HG03135 (cell line): ENCODE measurements around the gene ZC3H11A.
A peak's percentile ranks its signal among the peaks of the same experiment; 100 is the strongest.
"Not testable (repeated sequence)": the region's sequence is repeated elsewhere in the genome, so short reads cannot be mapped to it uniquely, and the experiment has no call there.

ENCODE experiments used
- ATAC-seq: cut with Tn5 transposase; IDR thresholded peaks from one replicate; pipeline ENCODE4 v1.9.1; 2021; ENCODE audit warnings: mild to moderate bottlenecking, moderate library complexity; ENCODE audit not compliant: unreplicated experiment

The ZC3H11A gene

GRCh38 chr1:203778789-203779188 is 16.6 kb upstream of the ZC3H11A start:
- ATAC-seq, result no peak

GRCh38 chr1:203781962-203782361 is 13.5 kb upstream of the ZC3H11A start:
- no peak for ATAC-seq

GRCh38 chr1:203789966-203790365 is 5.5 kb upstream of the ZC3H11A start:
- ATAC-seq, result no peak

- no peak for ATAC-seq
These were observed 3.9 kb upstream of the ZC3H11A start for GRCh38 chr1:203791498-203791897.

GRCh38 chr1:203792486-203792885 is 2.9 kb upstream of the ZC3H11A start:
- ATAC-seq, result no peak

- not testable (repeated sequence) for ATAC-seq
These were observed 1.9 kb upstream of the ZC3H11A start for GRCh38 chr1:203793561-203793960.

GRCh38 chr1:203794764-203795440 is 521 bp upstream of the ZC3H11A start:
- no peak for ATAC-seq

GRCh38 chr1:203796236-203796605 is 798 bp downstream of the ZC3H11A start:
- peak; percentile 29 for ATAC-seq

GRCh38 chr1:203797216-203797615 is 1.8 kb downstream of the ZC3H11A start:
- no peak for ATAC-seq

GRCh38 chr1:203797948-203798655 is 2.7 kb downstream of the ZC3H11A start:
- ATAC-seq, result no peak

GRCh38 chr1:203799157-203799556 is 3.7 kb downstream of the ZC3H11A start:
- ATAC-seq, result no peak

GRCh38 chr1:203799971-203800370 is 4.5 kb downstream of the ZC3H11A start:
- ATAC-seq, result no peak

GRCh38 chr1:203805689-203806088 is 10.3 kb downstream of the ZC3H11A start:
- ATAC-seq, result no peak

GRCh38 chr1:203807196-203807595 is 11.8 kb downstream of the ZC3H11A start:
- ATAC-seq, result no peak

- ATAC-seq, result no peak
These were observed 18.3 kb downstream of the ZC3H11A start for GRCh38 chr1:203813581-203814341.

GRCh38 chr1:203818399-203818798 is 23.0 kb downstream of the ZC3H11A start:
- no peak for ATAC-seq

GRCh38 chr1:203823306-203823705 is 27.9 kb downstream of the ZC3H11A start:
- ATAC-seq, result no peak

GRCh38 chr1:203826175-203826574 is 30.8 kb downstream of the ZC3H11A start:
- no peak for ATAC-seq

- no peak for ATAC-seq
These were observed 32.6 kb downstream of the ZC3H11A start for GRCh38 chr1:203828002-203828401.

- no peak for ATAC-seq
These were observed 33.1 kb downstream of the ZC3H11A start for GRCh38 chr1:203828503-203828902.

- ATAC-seq, result not testable (repeated sequence)
These were observed 33.8 kb downstream of the ZC3H11A start for GRCh38 chr1:203829247-203829646.

- no peak for ATAC-seq
These were observed 40.1 kb downstream of the ZC3H11A start for GRCh38 chr1:203835476-203835875.
